Endothelial cell of hepatic sinusoid (primary cell): ENCODE data around the gene CAVIN1.
"Not testable (repeated sequence)": the region's sequence is repeated elsewhere in the genome, so short reads cannot be mapped to it uniquely, and the experiment has no call there.

ENCODE experiments used
- in situ Hi-C: cut with HindIII; loops from 2 replicates; pipeline ENCODE4 v1.10.0; 2017; ENCODE audit warnings: low sequenced_read_pairs

CAVIN1 gene

DNA sequence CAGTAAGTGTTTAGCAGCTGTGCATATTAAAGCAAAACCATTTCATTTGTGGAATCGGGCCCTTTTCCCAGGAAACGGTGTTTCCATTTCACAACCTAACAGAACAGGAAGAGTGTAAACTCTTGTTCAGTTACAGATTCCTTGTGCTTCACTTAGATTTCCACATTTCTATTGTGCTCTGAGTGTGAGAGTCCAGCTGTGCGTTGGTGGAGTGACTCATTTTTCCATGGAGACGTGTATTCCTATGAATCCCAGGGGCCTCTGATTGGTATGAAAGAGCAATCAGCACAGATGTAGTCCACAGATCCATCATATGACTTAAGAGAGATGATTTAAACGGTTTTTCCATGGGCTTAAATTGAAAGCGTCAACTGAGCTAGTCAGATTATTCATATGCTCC lies 13.3 kb upstream of the CAVIN1 start:
- in situ Hi-C loops, result no loop called here

GRCh38 chr17:42431758-42432161 lies 8.7 kb upstream of the CAVIN1 start:
- in situ Hi-C loops, result no loop called here

- in situ Hi-C loops, result no loop called here
These were observed 6.8 kb upstream of the CAVIN1 start for GRCh38 chr17:42429726-42430447.

GRCh38 chr17:42428141-42428944 lies 5.3 kb upstream of the CAVIN1 start:
- in situ Hi-C loops, result no loop called here

DNA sequence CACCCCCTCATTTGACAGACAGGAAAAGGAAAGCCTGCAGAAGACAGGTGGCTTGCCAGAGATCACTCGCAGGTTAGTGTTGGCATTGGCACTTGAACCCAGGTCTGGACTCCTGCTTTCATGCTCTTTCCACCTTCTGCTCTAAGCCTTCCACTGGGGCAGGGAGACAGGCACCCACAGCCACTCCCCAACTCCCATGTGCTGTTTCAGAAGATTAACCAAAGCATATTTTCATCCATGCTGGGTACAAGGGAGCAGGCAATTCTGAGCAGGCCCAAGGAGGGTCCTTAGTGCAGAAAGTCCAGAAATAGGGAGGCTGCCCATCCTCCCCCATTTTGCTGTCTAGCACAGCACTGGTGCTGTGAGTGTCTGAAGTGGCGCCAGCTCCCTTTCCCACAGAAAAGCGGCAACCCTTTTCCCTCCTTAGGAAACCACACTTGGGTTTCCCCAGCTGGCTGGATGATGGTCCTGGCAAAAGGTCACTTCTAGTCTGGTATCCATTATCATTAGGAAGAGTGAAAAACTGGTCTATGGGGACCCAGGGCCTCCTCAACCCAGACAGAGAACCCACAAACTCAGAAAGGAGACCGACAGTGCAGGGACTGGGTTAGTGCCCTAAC lies 2.0 kb upstream of the CAVIN1 start:
- in situ Hi-C loops, result loop anchor here (5.0 kb wide), 1 partner anchor 92 kb away; no protein-coding TSS in a partner anchor

GRCh38 chr17:42423766-42424165 lies 710 bp upstream of the CAVIN1 start:
- in situ Hi-C loops, result loop anchor here (5.0 kb wide), 1 partner anchor 94 kb away; no protein-coding TSS in a partner anchor

DNA sequence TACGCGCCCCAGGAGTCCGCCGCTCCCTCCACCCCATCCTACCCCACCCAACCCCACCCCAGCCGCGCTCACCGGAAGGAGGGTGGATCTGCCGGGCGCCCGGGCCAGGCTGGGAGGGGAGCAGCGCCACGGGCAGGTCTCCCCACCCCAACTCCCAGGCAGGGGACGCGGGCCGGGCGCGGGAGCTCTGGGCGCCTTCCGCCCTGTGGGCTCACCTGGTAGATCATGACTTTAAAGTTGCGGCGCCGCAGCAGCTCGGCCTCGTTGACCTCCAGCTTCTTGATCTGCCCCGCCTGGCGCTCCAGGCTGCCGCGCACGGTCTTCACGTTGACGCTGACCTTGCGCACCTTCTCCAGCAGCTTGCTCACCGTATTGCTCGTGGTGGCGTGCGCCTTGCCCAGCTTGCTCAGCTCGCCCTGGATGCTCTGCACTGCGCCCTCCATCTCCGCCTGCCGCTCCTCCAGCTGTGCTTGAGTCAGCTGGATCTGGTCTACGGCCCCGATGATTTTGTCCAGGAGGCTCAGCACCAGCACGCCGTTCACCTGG lies 571 bp downstream of the CAVIN1 start:
- in situ Hi-C loops, result loop anchor here (5.0 kb wide), 1 partner anchor 95 kb away; no protein-coding TSS in a partner anchor

- in situ Hi-C loops, result loop anchor here (5.0 kb wide), 1 partner anchor 96 kb away; no protein-coding TSS in a partner anchor
These were observed 1.3 kb downstream of the CAVIN1 start for GRCh38 chr17:42421507-42422338.

GRCh38 chr17:42421136-42421506 lies 1.9 kb downstream of the CAVIN1 start:
- in situ Hi-C loops, result loop anchor here (5.0 kb wide), 1 partner anchor 96 kb away; no protein-coding TSS in a partner anchor

DNA sequence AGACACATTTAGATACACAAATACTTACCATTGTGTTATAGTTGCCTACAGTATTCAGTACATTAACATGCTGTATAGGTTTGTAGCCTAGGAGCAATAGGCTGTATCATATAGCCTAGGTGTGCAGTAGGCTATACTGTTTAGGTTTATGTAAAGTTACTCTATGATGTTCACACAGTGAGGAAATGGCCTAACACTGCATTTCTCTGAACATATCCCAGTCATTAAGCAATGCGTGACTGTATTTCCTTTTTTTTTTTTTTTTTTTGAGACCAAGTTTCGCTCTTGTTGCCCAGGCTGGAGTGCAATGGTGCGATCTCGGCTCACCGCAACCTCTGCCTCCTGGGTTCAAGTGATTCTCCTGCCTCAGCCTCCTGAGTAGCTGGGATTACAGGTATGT lies 5.1 kb downstream of the CAVIN1 start:
- in situ Hi-C loops, result not testable (repeated sequence)

DNA sequence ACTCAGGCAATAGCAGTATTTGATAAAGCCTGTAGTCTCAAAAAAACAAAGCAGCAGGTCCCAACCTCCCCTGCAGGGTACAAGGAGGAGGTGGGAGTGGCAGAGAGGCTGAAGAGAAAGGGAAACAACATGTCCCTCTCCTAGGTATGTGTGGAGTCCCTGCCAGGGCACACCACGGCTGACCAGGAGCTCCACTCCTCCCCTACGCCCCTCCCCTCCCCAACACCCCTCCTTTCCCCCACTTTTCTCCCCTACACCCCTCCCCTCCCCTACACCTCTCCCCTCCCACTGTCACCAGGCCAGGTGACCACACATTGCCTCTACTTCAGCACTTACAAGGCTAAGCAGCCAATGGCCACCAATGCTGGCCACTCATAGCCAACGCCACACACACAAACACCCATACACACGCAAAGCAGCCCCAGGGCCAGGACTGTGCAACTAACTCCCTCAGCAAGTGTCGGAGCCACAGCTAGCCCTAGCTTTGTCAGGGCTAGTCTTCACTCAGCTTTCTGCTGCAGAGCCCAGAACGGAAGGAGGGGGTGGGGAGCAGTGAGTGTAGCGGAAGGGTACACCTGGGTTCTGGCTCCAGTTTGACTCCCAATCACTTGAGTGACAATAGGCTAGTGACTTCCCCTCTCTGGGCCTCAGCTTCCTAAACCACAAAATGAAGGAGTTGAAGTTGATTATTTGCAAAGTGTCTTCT lies 8.2 kb downstream of the CAVIN1 start:
- in situ Hi-C loops, result no loop called here

- in situ Hi-C loops, result no loop called here
These were observed 9.5 kb downstream of the CAVIN1 start for GRCh38 chr17:42413464-42414040.

DNA sequence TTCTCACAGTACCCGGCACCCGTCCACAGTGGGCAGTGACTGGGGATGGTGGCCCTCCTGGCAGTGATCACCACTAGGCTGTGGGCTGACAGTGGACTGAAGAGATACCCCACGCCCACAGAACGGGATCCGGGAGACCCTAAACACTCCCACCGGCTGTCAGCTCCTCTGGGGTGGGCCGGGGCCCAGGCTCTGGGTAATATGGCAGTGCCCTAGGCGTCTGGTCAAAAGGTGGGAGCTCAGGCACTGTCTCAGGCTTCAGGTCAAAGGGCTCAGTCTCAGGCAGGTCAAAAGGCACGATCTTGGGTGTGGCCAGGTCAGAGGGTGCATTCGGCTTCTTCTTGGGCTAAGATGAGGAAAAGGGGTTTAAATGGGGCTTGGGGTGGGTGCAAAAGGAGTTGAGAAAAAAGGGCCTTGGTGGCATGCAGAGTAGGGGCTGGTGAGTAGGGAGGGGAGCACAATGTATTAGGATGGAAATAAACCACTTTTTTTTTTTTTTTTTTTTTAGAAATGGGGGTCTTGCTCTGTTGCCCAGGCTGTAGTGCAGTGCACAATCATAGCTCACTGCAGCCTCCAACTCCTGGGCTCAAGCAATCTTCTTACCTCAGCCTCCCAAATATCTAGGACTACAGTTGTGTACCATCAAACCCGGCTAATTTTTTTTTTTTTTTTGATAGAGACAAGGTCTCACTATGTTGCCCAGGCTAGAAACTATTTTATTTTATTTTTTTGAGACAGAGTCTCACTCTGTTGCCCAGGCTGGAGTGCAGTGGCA lies 11.0 kb downstream of the CAVIN1 start:
- in situ Hi-C loops, result no loop called here

GRCh38 chr17:42411361-42411760 lies 11.7 kb downstream of the CAVIN1 start:
- in situ Hi-C loops, result no loop called here

DNA sequence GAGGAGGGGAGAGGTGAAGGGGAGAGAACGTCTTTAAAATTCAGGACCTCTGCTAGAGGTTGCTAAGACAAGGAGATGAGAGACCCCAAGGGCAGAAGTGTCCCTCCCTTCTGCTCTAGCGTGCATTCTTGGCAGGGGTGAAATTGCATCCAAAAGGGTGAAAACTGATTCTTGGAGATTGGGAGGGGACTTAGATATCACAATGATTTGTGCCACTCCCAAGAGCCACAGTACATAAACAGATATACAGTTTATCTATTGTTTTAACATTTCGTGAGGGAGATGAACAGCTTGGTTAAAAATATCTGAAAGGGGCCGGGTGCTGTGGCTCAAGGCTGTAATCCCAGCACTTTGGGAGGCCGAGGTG lies 12.8 kb downstream of the CAVIN1 start:
- in situ Hi-C loops, result no loop called here

GRCh38 chr17:42409523-42410318 lies 13.3 kb downstream of the CAVIN1 start:
- in situ Hi-C loops, result no loop called here

DNA sequence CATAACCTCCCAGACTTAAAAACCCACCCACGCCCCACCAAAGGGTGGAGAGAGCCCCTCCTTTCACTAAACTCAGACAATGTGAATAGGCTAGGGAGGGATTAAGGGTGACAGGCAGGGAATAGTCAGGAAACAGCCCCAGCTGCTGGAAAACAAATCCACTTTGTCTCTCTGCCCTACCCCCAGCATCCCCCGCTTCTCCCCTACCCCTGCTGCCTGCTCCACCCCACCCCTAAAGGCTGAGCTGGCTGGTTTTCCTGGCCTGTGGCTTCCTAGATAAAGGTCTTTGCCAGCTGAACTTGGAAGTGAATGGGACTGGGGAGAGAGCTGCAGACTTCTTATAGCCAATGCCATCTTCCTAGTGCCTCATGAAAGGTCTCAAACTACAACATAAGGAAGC lies 15.0 kb downstream of the CAVIN1 start:
- in situ Hi-C loops, result no loop called here

GRCh38 chr17:42407289-42407836 lies 15.7 kb downstream of the CAVIN1 start:
- in situ Hi-C loops, result no loop called here
